ENCODE results near the gene TMEM169.

TMEM169 gene

GRCh38 chr2:216147172-216148131, 65.7 kb downstream of the TMEM169 start:
- Histone ChIP-seq H3K36me3 (replicated peaks in 1 of 2; ENCODE audit: control insufficient read depth in 2 of 2, insufficient read depth in 2 of 2, low read length in 2 of 2) (peaks cover 34 to 99% of the 10 kb centered on the region in 2 donors), H4K8ac (ENCODE audit: low read depth, low read length) (no peak overlapping the region), H2BK120ac (ENCODE audit: low read depth, low read length) (no peak overlapping the region), H2AK5ac (ENCODE audit: low read depth, low read length) (no peak overlapping the region), H3K27ac (replicated peaks; ENCODE audit: low read length) (no peak overlapping the region), H3K4ac (ENCODE audit: low read length) (no peak overlapping the region), H3K4me3 (ENCODE audit: low read length in 2 of 2) (no peak overlapping the region), H3K4me1 (ENCODE audit: control insufficient read depth in 2 of 2, insufficient read depth in 1 of 2, low read depth in 1 of 2, low read length in 2 of 2) (no peaks in the 10 kb centered on the region), H2BK15ac (ENCODE audit: low read length) (no peak overlapping the region), H2BK12ac (ENCODE audit: low read length) (no peak overlapping the region), H3K9ac (ENCODE audit: low read depth, low read length, poor library complexity) (no peak overlapping the region), H3K9me3 (replicated peaks in 1 of 2; ENCODE audit: control insufficient read depth in 2 of 2, insufficient read depth in 1 of 2, low read depth in 1 of 2, low read length in 2 of 2) (no peaks in the 10 kb centered on the region), H3K14ac (ENCODE audit: low read length) (no peak overlapping the region), H3K27me3 (ENCODE audit: control insufficient read depth in 3 of 3, insufficient read depth in 3 of 3, low read depth in 1 of 3, low read length in 3 of 3) (no peaks in the 10 kb centered on the region), H3K23ac (ENCODE audit: low read depth, low read length, poor library complexity) (no peak overlapping the region), H3K79me1 (ENCODE audit: low read depth, low read length) (peaks cover 2% of the 10 kb centered on the region), H3K4me2 (ENCODE audit: insufficient read depth, low read length, poor library complexity, severe bottlenecking) (no peak overlapping the region), H3K18ac (ENCODE audit: low read length) (no peak overlapping the region), H2AFZ (ENCODE audit: low read length) (no peak overlapping the region), H2BK5ac (ENCODE audit: low read length) (no peak overlapping the region), H4K91ac (ENCODE audit: low read depth, low read length, poor library complexity) (no peak overlapping the region)
- WGBS, 2 donors (ENCODE audit: extremely low coverage in 2 of 2, insufficient read length in 2 of 2, insufficient replicate concordance in 1 of 2), result no CpG with 5 or more reads among the region's 5 CpGs
- no peak for DNase-seq (ENCODE audit: low spot score)

GRCh38 chr2:216148983-216149382, 67.3 kb downstream of the TMEM169 start:
- no peak overlapping the region for H2BK15ac ChIP-seq (ENCODE audit: low read length)
- no peak overlapping the region for H2AK5ac ChIP-seq (ENCODE audit: low read depth, low read length)
- H3K4me1 ChIP-seq (ENCODE audit: control insufficient read depth in 2 of 2, insufficient read depth in 1 of 2, low read depth in 1 of 2, low read length in 2 of 2), result no peaks in the 10 kb centered on the region
- no peak overlapping the region for H3K4me3 ChIP-seq (ENCODE audit: low read length in 2 of 2)
- H3K23ac ChIP-seq (ENCODE audit: low read depth, low read length, poor library complexity), result no peak overlapping the region
- H3K4me2 ChIP-seq (ENCODE audit: insufficient read depth, low read length, poor library complexity, severe bottlenecking), result no peak overlapping the region
- no peak overlapping the region for H2BK120ac ChIP-seq (ENCODE audit: low read depth, low read length)
- no peak overlapping the region for H3K14ac ChIP-seq (ENCODE audit: low read length)
- no peaks in the 10 kb centered on the region for H3K79me1 ChIP-seq (ENCODE audit: low read depth, low read length)
- no peak overlapping the region for H3K9ac ChIP-seq (ENCODE audit: low read depth, low read length, poor library complexity)
- DNase-seq (ENCODE audit: low spot score), result no peak
- no peak overlapping the region for H3K18ac ChIP-seq (ENCODE audit: low read length)
- H3K27ac ChIP-seq (replicated peaks; ENCODE audit: low read length), result no peak overlapping the region
- no peaks in the 10 kb centered on the region for H3K27me3 ChIP-seq (ENCODE audit: control insufficient read depth in 3 of 3, insufficient read depth in 3 of 3, low read depth in 1 of 3, low read length in 3 of 3)
- no peak overlapping the region for H4K8ac ChIP-seq (ENCODE audit: low read depth, low read length)
- H3K9me3 ChIP-seq (replicated peaks in 1 of 2; ENCODE audit: control insufficient read depth in 2 of 2, insufficient read depth in 1 of 2, low read depth in 1 of 2, low read length in 2 of 2), result no peaks in the 10 kb centered on the region
- H2BK5ac ChIP-seq (ENCODE audit: low read length), result no peak overlapping the region
- H2BK12ac ChIP-seq (ENCODE audit: low read length), result no peak overlapping the region
- H4K91ac ChIP-seq (ENCODE audit: low read depth, low read length, poor library complexity), result no peak overlapping the region
- H2AFZ ChIP-seq (ENCODE audit: low read length), result no peak overlapping the region
- WGBS, 2 donors (ENCODE audit: extremely low coverage in 2 of 2, insufficient read length in 2 of 2, insufficient replicate concordance in 1 of 2), result no CpG with 5 or more reads among the region's 4 CpGs
- no peak overlapping the region for H3K4ac ChIP-seq (ENCODE audit: low read length)
- H3K36me3 ChIP-seq (replicated peaks in 1 of 2; ENCODE audit: control insufficient read depth in 2 of 2, insufficient read depth in 2 of 2, low read length in 2 of 2), result peaks cover 31 to 100% of the 10 kb centered on the region in 2 donors

- DNase-seq (ENCODE audit: low spot score), result no peak
- Histone ChIP-seq H3K36me3 (replicated peaks in 1 of 2; ENCODE audit: control insufficient read depth in 2 of 2, insufficient read depth in 2 of 2, low read length in 2 of 2) (peaks cover 28 to 100% of the 10 kb centered on the region in 2 donors), H3K9me3 (replicated peaks in 1 of 2; ENCODE audit: control insufficient read depth in 2 of 2, insufficient read depth in 1 of 2, low read depth in 1 of 2, low read length in 2 of 2) (no peaks in the 10 kb centered on the region), H3K79me1 (ENCODE audit: low read depth, low read length) (no peaks in the 10 kb centered on the region), H3K18ac (ENCODE audit: low read length) (no peak overlapping the region), H3K23ac (ENCODE audit: low read depth, low read length, poor library complexity) (no peak overlapping the region), H2BK5ac (ENCODE audit: low read length) (no peak overlapping the region), H3K4me2 (ENCODE audit: insufficient read depth, low read length, poor library complexity, severe bottlenecking) (no peak overlapping the region), H2BK12ac (ENCODE audit: low read length) (no peak overlapping the region), H3K27ac (replicated peaks; ENCODE audit: low read length) (no peak overlapping the region), H3K9ac (ENCODE audit: low read depth, low read length, poor library complexity) (no peak overlapping the region), H4K91ac (ENCODE audit: low read depth, low read length, poor library complexity) (no peak overlapping the region), H2BK120ac (ENCODE audit: low read depth, low read length) (no peak overlapping the region), H3K4me3 (ENCODE audit: low read length in 2 of 2) (no peak overlapping the region), H2AK5ac (ENCODE audit: low read depth, low read length) (no peak overlapping the region), H3K4me1 (ENCODE audit: control insufficient read depth in 2 of 2, insufficient read depth in 1 of 2, low read depth in 1 of 2, low read length in 2 of 2) (no peaks in the 10 kb centered on the region), H2BK15ac (ENCODE audit: low read length) (no peak overlapping the region), H4K8ac (ENCODE audit: low read depth, low read length) (no peak overlapping the region), H3K27me3 (ENCODE audit: control insufficient read depth in 3 of 3, insufficient read depth in 3 of 3, low read depth in 1 of 3, low read length in 3 of 3) (no peaks in the 10 kb centered on the region), H3K4ac (ENCODE audit: low read length) (no peak overlapping the region), H3K14ac (ENCODE audit: low read length) (no peak overlapping the region), H2AFZ (ENCODE audit: low read length) (no peak overlapping the region)
- WGBS, 2 donors (ENCODE audit: extremely low coverage in 2 of 2, insufficient read length in 2 of 2, insufficient replicate concordance in 1 of 2), result no CpG with 5 or more reads among the region's 5 CpGs
Measured at GRCh38 chr2:216149741-216150140, 68.0 kb downstream of the TMEM169 start.

GRCh38 chr2:216151313-216152025, 69.8 kb downstream of the TMEM169 start:
- Histone ChIP-seq H3K4me2 (ENCODE audit: insufficient read depth, low read length, poor library complexity, severe bottlenecking) (no peak overlapping the region), H3K18ac (ENCODE audit: low read length) (no peak overlapping the region), H4K8ac (ENCODE audit: low read depth, low read length) (no peak overlapping the region), H3K23ac (ENCODE audit: low read depth, low read length, poor library complexity) (no peak overlapping the region), H3K9ac (ENCODE audit: low read depth, low read length, poor library complexity) (no peak overlapping the region), H3K27ac (replicated peaks; ENCODE audit: low read length) (no peak overlapping the region), H3K79me1 (ENCODE audit: low read depth, low read length) (no peaks in the 10 kb centered on the region), H3K14ac (ENCODE audit: low read length) (no peak overlapping the region), H2BK120ac (ENCODE audit: low read depth, low read length) (no peak overlapping the region), H3K27me3 (ENCODE audit: control insufficient read depth in 3 of 3, insufficient read depth in 3 of 3, low read depth in 1 of 3, low read length in 3 of 3) (no peaks in the 10 kb centered on the region), H3K4me1 (ENCODE audit: control insufficient read depth in 2 of 2, insufficient read depth in 1 of 2, low read depth in 1 of 2, low read length in 2 of 2) (no peaks in the 10 kb centered on the region), H2AFZ (ENCODE audit: low read length) (no peak overlapping the region), H2BK12ac (ENCODE audit: low read length) (no peak overlapping the region), H2AK5ac (ENCODE audit: low read depth, low read length) (no peak overlapping the region), H3K4me3 (ENCODE audit: low read length in 2 of 2) (no peak overlapping the region), H4K91ac (ENCODE audit: low read depth, low read length, poor library complexity) (no peak overlapping the region), H3K4ac (ENCODE audit: low read length) (no peak overlapping the region), H2BK5ac (ENCODE audit: low read length) (no peak overlapping the region), H3K9me3 (replicated peaks in 1 of 2; ENCODE audit: control insufficient read depth in 2 of 2, insufficient read depth in 1 of 2, low read depth in 1 of 2, low read length in 2 of 2) (no peaks in the 10 kb centered on the region), H2BK15ac (ENCODE audit: low read length) (no peak overlapping the region), H3K36me3 (replicated peaks in 1 of 2; ENCODE audit: control insufficient read depth in 2 of 2, insufficient read depth in 2 of 2, low read length in 2 of 2) (peaks cover 31 to 100% of the 10 kb centered on the region in 2 donors)
- no peak for DNase-seq (ENCODE audit: low spot score)
- WGBS, 2 donors (ENCODE audit: extremely low coverage in 2 of 2, insufficient read length in 2 of 2, insufficient replicate concordance in 1 of 2), result no CpG with 5 or more reads among the region's 7 CpGs

All from neuronal stem cell (in vitro differentiated cells).